Duodenal mucosa (tissue), 2 donors: ENCODE results near the gene FOXRED1.
A peak's percentile ranks its signal among the peaks of the same experiment; 100 is the strongest.
"Not testable (repeated sequence)": the region's sequence is repeated elsewhere in the genome, so short reads cannot be mapped to it uniquely, and the experiment has no call there.

Experiments used
- H3K27ac ChIP-seq: one replicate; pipeline ENCODE4 v1.7.0; 2013; ENCODE audit warnings: low read depth, low read length
- H3K27me3 ChIP-seq, 2 donors: one replicate each; pipeline ENCODE4 v1.7.0; 2013; ENCODE audit warnings: low read length in 2 of 2, control low read depth in 1 of 2; ENCODE audit not compliant: insufficient read depth in 2 of 2, control insufficient read depth in 1 of 2
- H3K36me3 ChIP-seq, 2 donors: one replicate each; pipeline ENCODE4 v1.7.0; 2013; ENCODE audit warnings: low read length in 2 of 2, control low read depth in 1 of 2; ENCODE audit not compliant: insufficient read depth in 2 of 2, control insufficient read depth in 1 of 2
- H3K4me1 ChIP-seq, 2 donors: one replicate each; pipeline ENCODE4 v1.7.0; 2013; ENCODE audit warnings: low read length in 2 of 2, control low read depth in 1 of 2; ENCODE audit not compliant: insufficient read depth in 2 of 2, control insufficient read depth in 1 of 2
- H3K4me3 ChIP-seq, 2 donors: one replicate each; pipeline ENCODE4 v1.7.0; 2013; ENCODE audit warnings: low read length in 2 of 2, low read depth in 1 of 2
- H3K9ac ChIP-seq, 2 donors: one replicate each; pipeline ENCODE4 v1.7.0; 2013; ENCODE audit warnings: low read length in 2 of 2, low read depth in 1 of 2
- H3K9me3 ChIP-seq, 2 donors: one replicate each; pipeline ENCODE4 v1.7.0; 2013; ENCODE audit warnings: low read length in 2 of 2, control low read depth in 1 of 2; ENCODE audit not compliant: control insufficient read depth in 1 of 2

FOXRED1 gene

DNA sequence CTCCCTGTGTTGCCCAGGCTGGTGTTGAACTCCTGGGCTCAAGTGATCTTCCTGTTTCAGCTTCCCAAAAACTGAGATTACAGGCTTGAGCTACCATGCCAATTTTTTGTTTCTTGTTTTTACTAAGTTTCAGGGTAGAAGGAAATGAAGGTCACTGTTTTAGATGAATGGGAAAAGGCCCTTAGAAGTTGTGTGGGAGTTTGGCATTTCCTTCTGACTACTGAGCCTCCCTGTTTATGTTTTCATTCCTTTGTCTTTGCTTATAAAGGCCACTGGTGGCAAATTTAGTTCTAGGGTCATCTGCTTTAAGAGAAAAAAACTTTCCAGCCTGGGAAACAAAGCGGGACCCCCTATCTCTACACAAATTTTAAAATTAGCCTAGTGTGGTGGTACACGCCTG is 22.3 kb upstream of the FOXRED1 start:
- Histone ChIP-seq H3K9ac (no peak overlapping the region), H3K4me3 (no peak overlapping the region), H3K27ac (no peak overlapping the region), H3K27me3 (no peaks in the 10 kb centered on the region), H3K36me3 (peaks cover 23 to 47% of the 10 kb centered on the region in 2 donors), H3K9me3 (no peaks in the 10 kb centered on the region), H3K4me1 (no peaks in the 10 kb centered on the region)

DNA sequence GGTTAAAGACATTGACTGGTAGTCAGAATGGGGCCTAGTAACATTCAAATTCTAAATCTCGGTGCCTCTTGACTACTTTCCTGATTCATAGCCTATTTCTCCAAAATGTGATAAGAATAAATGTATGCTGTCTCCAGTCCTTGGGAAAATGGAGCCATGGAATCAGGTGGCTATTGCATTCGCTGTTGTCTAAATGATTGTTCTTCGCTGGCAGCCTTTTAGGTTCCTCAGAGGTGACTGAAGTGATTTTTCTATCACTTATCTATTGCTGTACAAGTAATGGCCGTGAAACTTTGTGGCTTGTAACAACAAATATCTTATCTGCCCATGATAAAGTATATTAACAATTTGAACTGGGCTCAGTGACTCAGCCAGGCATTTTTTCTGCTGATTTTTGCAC is 15.7 kb upstream of the FOXRED1 start:
- Histone ChIP-seq H3K4me1 (no peaks in the 10 kb centered on the region), H3K27ac (no peak overlapping the region), H3K36me3 (peaks cover 27 to 60% of the 10 kb centered on the region in 2 donors), H3K9ac (no peak overlapping the region), H3K4me3 (no peak overlapping the region), H3K27me3 (no peaks in the 10 kb centered on the region), H3K9me3 (no peaks in the 10 kb centered on the region)

DNA sequence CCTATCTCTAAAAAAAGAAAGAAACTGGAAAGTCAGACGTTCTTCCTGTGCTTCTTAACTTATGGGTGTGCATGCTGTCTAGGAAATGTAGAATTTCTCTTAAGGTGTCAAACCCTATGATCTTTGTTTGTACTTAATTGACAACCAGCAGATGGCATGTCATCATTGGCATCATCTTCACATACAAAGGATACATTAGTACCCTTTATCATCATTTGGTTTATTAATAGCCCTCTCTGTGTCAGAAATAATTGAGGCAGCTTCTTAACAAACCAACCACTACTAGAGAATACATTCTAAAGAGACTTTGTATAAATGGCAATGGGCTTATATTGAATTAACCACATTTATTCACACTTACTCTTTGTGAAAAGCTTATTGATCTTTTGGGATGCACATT is 14.1 kb upstream of the FOXRED1 start:
- H3K27ac ChIP-seq: no peak overlapping the region
- no peaks in the 10 kb centered on the region for H3K4me1 ChIP-seq
- no peak overlapping the region for H3K9ac ChIP-seq
- H3K4me3 ChIP-seq: no peak overlapping the region
- peaks cover 29 to 51% of the 10 kb centered on the region in 2 donors for H3K36me3 ChIP-seq
- H3K27me3 ChIP-seq: no peaks in the 10 kb centered on the region
- no peaks in the 10 kb centered on the region for H3K9me3 ChIP-seq

DNA sequence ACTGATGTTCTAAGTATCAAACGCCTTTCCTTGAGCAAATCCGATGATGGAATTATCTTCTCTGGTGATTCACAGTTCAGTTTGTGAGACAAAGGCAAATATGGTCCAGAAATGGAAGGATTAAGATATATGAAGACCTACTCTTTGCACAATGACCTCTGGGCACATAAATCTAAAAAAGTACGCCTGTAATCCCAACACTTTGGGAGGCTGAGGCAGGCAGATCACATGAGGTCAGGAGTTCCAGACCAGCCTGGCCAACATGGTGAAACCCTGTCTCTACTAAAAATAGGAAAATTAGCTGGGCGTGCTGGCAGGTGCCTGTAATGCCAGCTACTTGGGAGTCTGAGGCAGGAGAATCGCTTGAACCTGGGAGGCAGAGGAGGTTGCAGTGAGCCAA is 13.4 kb upstream of the FOXRED1 start:
- H3K4me3 ChIP-seq, H3K9me3 ChIP-seq, H3K27me3 ChIP-seq, H3K9ac ChIP-seq, H3K4me1 ChIP-seq, H3K27ac ChIP-seq: not testable (repeated sequence)
- peaks cover 29 to 51% of the 10 kb centered on the region in 2 donors for H3K36me3 ChIP-seq

DNA sequence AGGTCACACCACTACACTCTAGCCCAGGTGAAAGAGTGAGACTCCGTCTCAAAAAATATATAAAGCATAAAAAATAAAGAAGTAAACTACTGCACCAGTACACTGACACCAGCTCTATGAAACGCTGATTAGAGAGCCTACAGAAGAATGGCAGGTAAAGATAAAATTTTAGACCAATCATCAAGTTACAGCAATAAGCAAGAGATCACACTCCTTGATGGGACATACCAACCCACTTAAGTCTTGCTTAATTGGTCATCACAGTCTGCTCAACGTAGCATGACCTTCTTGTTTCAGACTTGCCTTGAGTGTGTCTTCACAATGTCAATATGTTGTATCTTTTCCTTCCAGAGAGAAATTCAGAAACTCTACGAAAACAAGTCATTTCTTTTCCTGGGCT is 12.7 kb upstream of the FOXRED1 start:
- Histone ChIP-seq H3K27ac (no peak overlapping the region), H3K4me1 (no peaks in the 10 kb centered on the region), H3K9ac (no peak overlapping the region), H3K36me3 (peaks cover 30 to 58% of the 10 kb centered on the region in 2 donors), H3K9me3 (no peaks in the 10 kb centered on the region), H3K4me3 (no peak overlapping the region), H3K27me3 (no peaks in the 10 kb centered on the region)

DNA sequence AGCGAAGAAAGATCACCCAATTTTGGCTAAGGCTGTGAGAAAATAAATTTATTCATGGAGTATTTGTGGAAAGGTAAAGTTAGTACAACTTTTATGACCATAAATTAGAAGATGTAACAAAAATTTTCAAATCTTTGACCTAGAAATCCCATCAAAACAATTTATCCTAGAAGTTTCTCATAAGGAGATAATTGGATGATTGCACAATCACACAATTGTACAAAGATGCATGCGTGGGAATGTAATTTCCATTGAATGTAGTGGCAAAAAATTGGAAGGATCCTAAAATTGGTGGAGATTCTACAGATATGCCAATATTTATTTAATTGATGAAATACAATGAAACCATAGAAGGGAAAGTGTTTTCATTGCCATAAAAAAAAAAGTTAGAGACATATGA is 11.8 kb upstream of the FOXRED1 start:
- H3K27ac ChIP-seq: no peak overlapping the region
- no peaks in the 10 kb centered on the region for H3K9me3 ChIP-seq
- peaks cover 30 to 65% of the 10 kb centered on the region in 2 donors for H3K36me3 ChIP-seq

DNA sequence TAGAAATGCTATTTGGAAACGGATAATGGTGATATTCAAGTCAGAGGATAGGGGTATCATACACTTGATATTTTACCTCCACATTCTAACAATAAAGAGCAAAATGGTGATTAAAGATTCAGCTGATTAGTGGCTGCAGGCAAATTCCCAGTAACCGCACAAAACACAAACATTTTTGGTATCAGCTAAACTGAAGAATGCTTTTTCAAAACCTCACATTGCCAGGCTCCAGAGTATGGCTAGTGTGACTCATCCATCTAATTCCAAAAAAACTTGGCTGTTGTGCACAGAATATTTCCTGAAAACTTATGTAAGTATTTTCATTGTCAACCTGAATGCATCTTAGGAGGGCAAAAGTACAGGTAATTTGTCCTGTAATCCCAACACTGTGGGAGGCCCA is 11.2 kb upstream of the FOXRED1 start:
- peaks cover 31 to 66% of the 10 kb centered on the region in 2 donors for H3K36me3 ChIP-seq

More for the DNA sequence above, 11.8 kb upstream of the FOXRED1 start:
- Histone ChIP-seq H3K4me3 (no peak overlapping the region), H3K27me3 (no peaks in the 10 kb centered on the region), H3K9ac (no peak overlapping the region), H3K4me1 (no peaks in the 10 kb centered on the region)

DNA sequence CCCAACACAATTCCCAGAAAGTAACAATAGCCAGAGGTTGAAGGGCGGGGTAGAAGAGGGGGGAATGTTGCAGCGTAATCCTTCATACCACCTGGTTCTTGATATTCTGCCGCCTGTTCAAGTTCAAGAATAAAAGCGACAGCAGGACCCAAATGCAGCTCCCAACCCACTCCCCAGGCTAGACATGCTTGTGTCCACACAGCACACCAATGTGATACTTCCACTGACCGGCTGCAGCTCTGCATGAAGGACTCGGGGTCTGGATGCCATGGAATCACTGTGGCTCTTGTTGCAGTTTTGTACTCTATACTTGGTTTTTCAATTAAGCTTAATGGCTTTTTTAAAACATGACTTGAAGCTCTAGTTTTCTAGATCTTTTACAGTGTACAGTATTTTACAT is 6.7 kb upstream of the FOXRED1 start:
- Histone ChIP-seq H3K27ac (no peak overlapping the region), H3K4me3 (no peak overlapping the region), H3K36me3 (peaks cover 52 to 73% of the 10 kb centered on the region in 2 donors), H3K9me3 (no peaks in the 10 kb centered on the region), H3K4me1 (peaks cover 4 to 8% of the 10 kb centered on the region in 2 donors), H3K9ac (no peak overlapping the region), H3K27me3 (no peaks in the 10 kb centered on the region)

More for the DNA sequence above, 11.2 kb upstream of the FOXRED1 start:
- no peak overlapping the region for H3K9ac ChIP-seq
- no peak overlapping the region for H3K27ac ChIP-seq
- no peaks in the 10 kb centered on the region for H3K27me3 ChIP-seq
- no peaks in the 10 kb centered on the region for H3K4me1 ChIP-seq
- H3K4me3 ChIP-seq: no peak overlapping the region
- H3K9me3 ChIP-seq: no peaks in the 10 kb centered on the region

DNA sequence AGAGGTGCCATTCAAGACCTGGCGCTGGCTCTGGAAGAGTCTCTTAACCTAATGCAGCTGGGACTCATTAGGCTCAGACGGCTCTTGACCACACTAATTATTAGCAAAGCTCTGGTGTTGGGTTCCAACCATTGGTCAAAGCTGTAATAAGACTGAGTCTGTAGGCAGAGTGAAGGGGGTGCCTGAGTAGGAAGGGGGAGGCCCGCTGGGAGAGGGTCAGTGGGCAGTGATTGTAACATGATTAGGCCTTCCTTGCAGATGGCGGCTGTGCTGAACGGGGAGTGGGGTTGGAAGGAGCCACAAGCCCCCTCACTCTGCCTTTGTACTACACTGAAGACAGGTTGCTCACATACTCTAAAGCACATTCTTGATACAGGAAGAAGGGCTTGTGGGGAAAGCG is 5.5 kb upstream of the FOXRED1 start:
- peaks cover 12 to 16% of the 10 kb centered on the region in 2 donors for H3K4me1 ChIP-seq
- H3K27ac ChIP-seq: no peak overlapping the region
- peaks cover 51 to 65% of the 10 kb centered on the region in 2 donors for H3K36me3 ChIP-seq
- H3K9me3 ChIP-seq: no peaks in the 10 kb centered on the region
- no peaks in the 10 kb centered on the region for H3K27me3 ChIP-seq
- H3K4me3 ChIP-seq: no peak overlapping the region
- no peak overlapping the region for H3K9ac ChIP-seq

DNA sequence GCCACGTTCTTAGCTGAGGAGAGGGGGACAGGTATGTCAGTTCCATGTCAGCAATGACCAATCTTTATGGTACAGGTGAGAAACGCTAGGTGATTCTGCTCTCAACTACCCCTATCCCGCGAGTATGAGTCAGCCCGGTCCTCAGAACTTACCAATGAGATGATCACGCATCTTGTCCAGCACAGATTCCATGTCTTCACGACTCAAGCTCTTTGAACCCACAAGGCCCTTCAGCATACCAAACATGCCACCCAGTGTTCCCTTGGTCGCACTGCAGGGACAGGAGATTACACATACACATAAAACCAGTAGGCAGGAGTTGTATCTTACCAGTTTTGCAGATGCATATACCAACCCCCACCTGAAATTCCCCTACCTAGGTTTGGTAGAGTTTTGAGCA is 3.1 kb upstream of the FOXRED1 start:
- Histone ChIP-seq H3K9me3 (no peaks in the 10 kb centered on the region), H3K4me3 (no peak overlapping the region), H3K9ac (no peak overlapping the region), H3K27me3 (no peaks in the 10 kb centered on the region), H3K4me1 (peaks cover 16 to 18% of the 10 kb centered on the region in 2 donors), H3K27ac (no peak overlapping the region), H3K36me3 (peaks cover 45 to 62% of the 10 kb centered on the region in 2 donors)

DNA sequence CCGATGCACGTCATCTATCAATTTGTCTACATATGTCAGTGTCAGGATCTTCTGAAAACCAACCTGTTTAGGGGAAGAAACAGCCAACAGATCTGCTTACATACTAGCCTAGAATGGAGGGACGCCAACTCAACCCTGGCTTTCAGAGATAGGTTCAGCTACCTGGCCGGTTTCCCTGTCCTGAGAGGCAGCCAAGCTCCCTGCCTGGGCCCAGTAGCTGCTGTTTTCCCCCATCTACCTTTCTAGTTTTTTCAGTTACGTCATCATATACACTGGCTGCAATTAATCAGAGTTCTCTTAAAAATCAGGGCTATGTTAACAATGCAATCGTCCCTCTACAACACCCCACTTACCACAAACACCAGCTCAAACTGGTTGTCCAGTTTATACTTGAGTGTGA is 1.3 kb upstream of the FOXRED1 start:
- Histone ChIP-seq H3K4me3 (peak overlapping the region; percentile 87 to 95), H3K4me1 (peaks cover 16 to 18% of the 10 kb centered on the region in 2 donors), H3K9me3 (no peaks in the 10 kb centered on the region), H3K27me3 (no peaks in the 10 kb centered on the region), H3K27ac (no peak overlapping the region), H3K36me3 (peaks cover 42 to 46% of the 10 kb centered on the region in 2 donors), H3K9ac (peak overlapping the region; percentile 56 to 87)
